HG03378 (cell line): ENCODE data around the gene AP1G1.
"Not testable (repeated sequence)": the region's sequence is repeated elsewhere in the genome, so short reads cannot be mapped to it uniquely, and the experiment has no call there.

Experiments
- ATAC-seq: cut with Tn5 transposase; IDR thresholded peaks from one replicate; pipeline ENCODE4 v1.9.1; 2021; ENCODE audit warnings: mild to moderate bottlenecking, moderate library complexity; ENCODE audit not compliant: unreplicated experiment

AP1G1 gene

DNA sequence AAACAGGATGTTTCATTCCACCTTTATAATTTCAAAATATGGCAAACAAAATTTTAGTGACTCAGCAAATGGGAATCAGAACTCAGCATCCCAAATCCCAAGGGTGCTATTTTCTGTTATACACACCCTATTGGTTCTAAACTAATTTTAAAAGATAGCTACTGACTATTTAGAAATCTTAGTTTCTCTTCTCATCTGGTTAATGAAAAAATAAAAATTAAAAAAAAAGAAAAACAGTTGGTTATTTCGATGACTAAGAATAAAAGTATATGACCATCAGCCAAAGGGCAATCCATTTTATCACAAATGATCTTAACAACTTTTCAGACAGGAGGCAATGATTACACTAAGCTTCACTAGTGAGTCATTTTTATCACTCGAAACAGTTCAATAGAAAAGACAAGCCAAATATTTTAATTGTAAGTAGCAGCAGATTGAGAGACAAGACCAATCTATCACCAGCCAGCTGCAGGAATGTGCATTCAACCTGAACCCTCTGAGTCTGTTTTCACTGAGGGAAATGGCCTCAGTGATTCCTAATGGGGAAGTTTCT, 99.3 kb downstream of the AP1G1 start:
- ATAC-seq = no peak

DNA sequence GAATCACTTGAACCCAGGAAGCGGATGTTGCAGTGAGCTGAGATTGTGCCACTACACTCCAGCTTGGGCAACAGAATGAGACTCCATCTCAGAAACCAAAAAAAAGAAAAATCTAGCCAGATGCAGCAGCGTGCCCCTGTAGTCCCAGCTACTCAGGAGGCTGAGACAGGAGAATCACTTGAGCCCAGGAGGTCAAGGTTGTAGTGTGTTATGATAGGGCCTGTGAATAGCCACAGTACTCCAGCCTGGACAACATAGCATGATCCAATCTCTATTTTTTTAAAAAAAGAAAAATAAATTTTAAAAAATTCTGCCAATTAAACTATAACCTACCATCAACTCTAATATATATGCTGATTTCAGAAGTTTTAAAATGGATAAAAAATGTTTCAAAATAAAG, 99.9 kb downstream of the AP1G1 start:
- ATAC-seq = no peak

DNA sequence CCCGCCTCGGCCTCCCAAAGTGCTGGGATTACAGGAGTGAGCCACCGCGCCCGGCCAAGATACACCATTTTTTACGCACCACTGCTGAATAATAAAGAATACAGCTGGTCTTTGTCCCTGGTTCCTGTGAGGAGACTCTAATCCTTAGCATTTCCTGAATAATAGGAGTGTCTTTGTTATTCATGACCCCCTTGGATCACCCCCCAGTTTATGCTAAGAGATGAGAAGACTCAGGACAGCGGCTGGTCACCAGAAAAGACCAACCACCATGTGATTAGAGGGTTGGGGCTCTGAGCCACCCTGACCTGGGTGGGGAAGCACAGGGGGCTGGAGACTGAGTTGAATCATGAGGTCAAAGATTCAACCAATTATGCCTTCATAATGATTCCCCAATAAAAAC, 101.4 kb downstream of the AP1G1 start:
- ATAC-seq = no peak

- no peak for ATAC-seq
Observed at GRCh38 chr16:71706046-71706445, 102.6 kb downstream of the AP1G1 start.

- no peak for ATAC-seq
Observed at GRCh38 chr16:71703333-71703732, 105.3 kb downstream of the AP1G1 start.

GRCh38 chr16:71700831-71701230, 107.8 kb downstream of the AP1G1 start:
- no peak for ATAC-seq

DNA sequence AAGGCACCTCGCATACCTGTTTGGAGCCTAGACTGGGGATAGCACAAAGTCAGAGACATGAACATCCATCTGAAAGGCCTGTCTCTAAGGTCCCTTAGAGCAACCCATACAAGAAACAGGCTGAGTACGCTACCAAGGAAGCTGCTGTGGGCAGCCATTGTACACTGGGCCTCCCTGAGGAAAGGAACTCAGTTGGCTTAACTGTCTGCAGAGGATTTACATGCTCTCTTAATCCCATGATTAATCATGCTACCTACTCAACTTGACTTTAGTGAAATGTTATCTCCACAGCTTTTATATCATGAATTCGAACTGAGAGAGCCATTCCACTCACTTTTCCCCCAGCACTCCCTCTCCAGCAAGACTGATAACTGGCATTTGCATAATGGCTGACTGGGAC, 110.1 kb downstream of the AP1G1 start:
- no peak for ATAC-seq

DNA sequence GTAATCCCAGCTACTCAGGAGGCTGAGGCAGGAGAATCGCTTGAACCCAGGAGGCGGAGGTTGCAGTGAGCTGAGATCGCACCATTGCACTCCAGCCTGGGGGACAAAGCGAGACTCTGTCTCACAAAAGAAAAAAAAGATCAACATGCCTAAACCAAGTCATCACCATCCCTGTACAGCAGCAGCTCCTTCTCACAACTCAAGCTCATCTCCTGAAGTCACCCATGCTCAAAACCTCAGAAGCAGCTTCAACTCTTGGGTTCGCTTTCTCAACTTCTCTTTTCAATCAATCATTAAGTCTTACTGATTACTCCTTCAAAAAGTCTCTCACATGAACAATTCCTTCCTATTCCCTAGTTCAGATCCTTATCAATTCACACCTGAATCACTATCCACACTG, 115.5 kb downstream of the AP1G1 start:
- ATAC-seq = no peak

DNA sequence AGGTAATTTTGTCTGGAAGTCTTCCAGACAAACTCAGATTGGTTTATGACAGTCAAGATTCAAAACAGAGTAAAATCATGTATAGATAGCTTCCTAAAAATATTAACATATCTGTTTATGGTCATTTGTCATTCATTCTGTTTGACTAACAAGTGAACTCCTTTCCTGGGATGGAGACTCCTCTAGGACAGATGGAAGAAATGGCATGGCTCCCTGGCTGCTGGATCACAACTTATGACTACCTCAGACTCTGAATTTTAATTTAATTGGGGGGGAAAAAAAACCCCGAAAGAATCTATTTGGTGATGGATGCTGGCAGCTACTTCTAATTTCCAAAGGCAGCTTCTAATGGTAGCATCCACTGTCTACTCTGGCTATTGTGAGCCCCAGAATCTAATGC, 118.7 kb downstream of the AP1G1 start:
- ATAC-seq = no peak

DNA sequence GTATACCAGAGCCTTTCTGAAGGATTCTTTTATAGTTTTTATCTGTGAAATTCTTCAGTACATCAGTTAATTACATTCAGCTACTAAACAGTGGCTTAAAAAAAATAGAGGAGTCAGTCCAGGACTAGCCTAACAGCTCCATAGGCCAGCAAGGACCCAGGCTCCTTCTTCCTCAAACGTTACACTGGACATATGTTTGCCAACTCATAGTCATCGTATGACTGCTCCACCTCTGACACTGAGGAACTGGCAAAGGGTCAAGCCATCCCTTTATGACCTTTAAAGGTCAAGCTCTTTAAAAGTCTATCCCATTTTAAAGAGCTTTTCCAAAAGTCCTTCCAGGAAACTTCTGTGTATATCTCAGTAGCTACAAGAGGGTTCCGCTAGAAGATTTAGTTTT, 120.8 kb downstream of the AP1G1 start:
- ATAC-seq = no peak

GRCh38 chr16:71684280-71684679, 124.4 kb downstream of the AP1G1 start:
- ATAC-seq = not testable (repeated sequence)

DNA sequence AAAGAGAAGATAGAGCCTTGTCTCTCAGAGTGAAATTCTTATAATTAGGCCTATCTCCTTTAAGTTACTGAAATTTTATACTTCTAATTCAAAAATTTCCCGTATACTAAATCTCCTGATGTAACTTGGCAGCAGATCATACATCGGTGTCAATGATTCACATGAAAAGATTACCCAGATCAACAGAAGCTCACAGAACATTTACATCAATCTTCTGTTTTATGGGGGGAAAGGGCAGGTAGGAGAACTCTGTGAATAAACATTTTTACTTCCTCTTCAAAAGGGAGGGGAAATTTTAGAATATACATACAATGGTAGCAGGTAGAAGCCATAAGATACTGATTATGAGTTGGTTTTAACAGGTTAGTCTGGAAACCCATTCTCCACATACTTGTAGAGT, 127.3 kb downstream of the AP1G1 start:
- no peak for ATAC-seq
